ENCODE results near the gene MUC5AC.

- TF ChIP-seq JUND (IDR thresholded peaks at IDR 0.05) = no peak
- TF ChIP-seq YY1 (IDR thresholded peaks at IDR 0.05) = no peak
- TF ChIP-seq, protein P1, sequence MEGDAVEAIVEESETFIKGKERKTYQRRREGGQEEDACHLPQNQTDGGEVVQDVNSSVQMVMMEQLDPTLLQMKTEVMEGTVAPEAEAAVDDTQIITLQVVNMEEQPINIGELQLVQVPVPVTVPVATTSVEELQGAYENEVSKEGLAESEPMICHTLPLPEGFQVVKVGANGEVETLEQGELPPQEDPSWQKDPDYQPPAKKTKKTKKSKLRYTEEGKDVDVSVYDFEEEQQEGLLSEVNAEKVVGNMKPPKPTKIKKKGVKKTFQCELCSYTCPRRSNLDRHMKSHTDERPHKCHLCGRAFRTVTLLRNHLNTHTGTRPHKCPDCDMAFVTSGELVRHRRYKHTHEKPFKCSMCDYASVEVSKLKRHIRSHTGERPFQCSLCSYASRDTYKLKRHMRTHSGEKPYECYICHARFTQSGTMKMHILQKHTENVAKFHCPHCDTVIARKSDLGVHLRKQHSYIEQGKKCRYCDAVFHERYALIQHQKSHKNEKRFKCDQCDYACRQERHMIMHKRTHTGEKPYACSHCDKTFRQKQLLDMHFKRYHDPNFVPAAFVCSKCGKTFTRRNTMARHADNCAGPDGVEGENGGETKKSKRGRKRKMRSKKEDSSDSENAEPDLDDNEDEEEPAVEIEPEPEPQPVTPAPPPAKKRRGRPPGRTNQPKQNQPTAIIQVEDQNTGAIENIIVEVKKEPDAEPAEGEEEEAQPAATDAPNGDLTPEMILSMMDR (IDR thresholded peaks at IDR 0.05; ENCODE audit: low read depth, low read length, missing input control) = no peak
- TF ChIP-seq, protein P2, sequence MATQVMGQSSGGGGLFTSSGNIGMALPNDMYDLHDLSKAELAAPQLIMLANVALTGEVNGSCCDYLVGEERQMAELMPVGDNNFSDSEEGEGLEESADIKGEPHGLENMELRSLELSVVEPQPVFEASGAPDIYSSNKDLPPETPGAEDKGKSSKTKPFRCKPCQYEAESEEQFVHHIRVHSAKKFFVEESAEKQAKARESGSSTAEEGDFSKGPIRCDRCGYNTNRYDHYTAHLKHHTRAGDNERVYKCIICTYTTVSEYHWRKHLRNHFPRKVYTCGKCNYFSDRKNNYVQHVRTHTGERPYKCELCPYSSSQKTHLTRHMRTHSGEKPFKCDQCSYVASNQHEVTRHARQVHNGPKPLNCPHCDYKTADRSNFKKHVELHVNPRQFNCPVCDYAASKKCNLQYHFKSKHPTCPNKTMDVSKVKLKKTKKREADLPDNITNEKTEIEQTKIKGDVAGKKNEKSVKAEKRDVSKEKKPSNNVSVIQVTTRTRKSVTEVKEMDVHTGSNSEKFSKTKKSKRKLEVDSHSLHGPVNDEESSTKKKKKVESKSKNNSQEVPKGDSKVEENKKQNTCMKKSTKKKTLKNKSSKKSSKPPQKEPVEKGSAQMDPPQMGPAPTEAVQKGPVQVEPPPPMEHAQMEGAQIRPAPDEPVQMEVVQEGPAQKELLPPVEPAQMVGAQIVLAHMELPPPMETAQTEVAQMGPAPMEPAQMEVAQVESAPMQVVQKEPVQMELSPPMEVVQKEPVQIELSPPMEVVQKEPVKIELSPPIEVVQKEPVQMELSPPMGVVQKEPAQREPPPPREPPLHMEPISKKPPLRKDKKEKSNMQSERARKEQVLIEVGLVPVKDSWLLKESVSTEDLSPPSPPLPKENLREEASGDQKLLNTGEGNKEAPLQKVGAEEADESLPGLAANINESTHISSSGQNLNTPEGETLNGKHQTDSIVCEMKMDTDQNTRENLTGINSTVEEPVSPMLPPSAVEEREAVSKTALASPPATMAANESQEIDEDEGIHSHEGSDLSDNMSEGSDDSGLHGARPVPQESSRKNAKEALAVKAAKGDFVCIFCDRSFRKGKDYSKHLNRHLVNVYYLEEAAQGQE (IDR thresholded peaks at IDR 0.05) = no peak
- no peak for TF ChIP-seq SP1 (IDR thresholded peaks at IDR 0.05)
- TF ChIP-seq NR2F2 (IDR thresholded peaks at IDR 0.05) = no peak
- TF ChIP-seq RAD21 (IDR thresholded peaks at IDR 0.05) = no peak
- TF ChIP-seq EGR1 (IDR thresholded peaks at IDR 0.05; ENCODE audit: low read depth in 2 of 2) = no peak
- TF ChIP-seq FOXA1 (IDR thresholded peaks at IDR 0.05) = no peak
These were observed 4.9 kb downstream of the MUC5AC start for GRCh38 chr11:1162491-1163311.
